HEK293T (cell line): ENCODE results near the gene MAP2K7.

Experiments used
- ARNT ChIP-seq: fragments of 450-650 bp; IDR thresholded peaks from 2 replicates; pipeline ENCODE4 v1.6.1; 2017; ENCODE audit warnings: mild to moderate bottlenecking
- BHLHE40 ChIP-seq: fragments of 450-650 bp; IDR thresholded peaks from 2 replicates; pipeline ENCODE4 v1.6.1; 2016; ENCODE audit warnings: mild to moderate bottlenecking, moderate library complexity, borderline replicate concordance
- FOXK2 ChIP-seq: fragments of 450-650 bp; IDR thresholded peaks from 2 replicates; pipeline ENCODE4 v1.6.1; 2016; ENCODE audit warnings: mild to moderate bottlenecking
- SP1 ChIP-seq: fragments of 450-650 bp; IDR thresholded peaks from 2 replicates; pipeline ENCODE4 v1.6.1; 2017
- SUZ12 ChIP-seq: fragments of 450-650 bp; IDR thresholded peaks from 2 replicates; pipeline ENCODE4 v1.6.1; 2016; ENCODE audit warnings: mild to moderate bottlenecking
- TARDBP ChIP-seq: fragments of 450-650 bp; IDR thresholded peaks from 2 replicates; pipeline ENCODE4 v1.6.1; 2016

- TF ChIP-seq TARDBP (no peak), FOXK2 (no peak), BHLHE40 (no peak), SP1 (no peak), SUZ12 (no peak), ARNT (no peak)
These were observed 48.1 kb upstream of the MAP2K7 start for GRCh38 chr19:7855426-7856108.
